A549 (cell line): ENCODE data around the gene PALLD. TPM values are rescaled to one million over a fixed set of nuclear protein-coding genes. Genes with fewer than 3 reads are reported as not detected.

Experiments
- ATAC-seq, 2 experiments: fragments of 200-7000 bp in 1 of 2; fragments of >200 bp in 1 of 2; cut with Nextera tagmentation in 1 of 2; cut with Tn5 transposase in 1 of 2; 3 replicates each; pipeline versions ENCODE4 v1.8.0 to v1.9.1; 2018 to 2020; ENCODE audit warnings: mild to moderate bottlenecking in 1 of 2, moderate library complexity in 1 of 2
- CTCF ChIA-PET: fragments of 300-600 bp; sonication (Branson Sonifier 250); formaldehyde crosslinking; extraction: SDS; loops from one replicate; lab custom pipeline; 2021; ENCODE audit warnings: antibody characterized with exemption, inconsistent platforms; lab: Yijun Ruan, JAX
- POLR2A ChIA-PET: fragments of 350-600 bp; formaldehyde crosslinking; extraction: SDS; loops from one replicate; lab custom pipeline; 2021; ENCODE audit warnings: antibody characterized with exemption, inconsistent platforms; lab: Yijun Ruan, JAX
- DNase-seq, 2 experiments: peaks; one replicate each; pipeline versions ENCODE4 v3.0.0 to v3.0.0-alpha.2; 2011 to 2016; ENCODE audit warnings: low read depth in 1 of 2, low spot score in 1 of 2
- FAIRE-seq: peaks from 2 replicates; lab custom pipeline; 2011; peaks lifted over from hg19 to GRCh38; lab: Jason Lieb, UNC
- H3K27ac ChIP-seq, 2 experiments: fragments of >200 bp; sonication (Bioruptor Twin); formaldehyde crosslinking; 3 replicates each; pipeline ENCODE4 v1.5.1; 2016 to 2017
- H3K4me1 ChIP-seq: fragments of >200 bp; sonication (Bioruptor Twin); formaldehyde crosslinking; 3 replicates; pipeline ENCODE4 v1.6.1; 2016
- H3K4me2 ChIP-seq: fragments of >200 bp; sonication (Bioruptor Twin); formaldehyde crosslinking; 3 replicates; pipeline ENCODE4 v1.6.1; 2016
- H3K4me3 ChIP-seq: fragments of >200 bp; sonication (Bioruptor Twin); formaldehyde crosslinking; 3 replicates; pipeline ENCODE4 v1.5.1; 2016
- H3K9me3 ChIP-seq: fragments of >200 bp; sonication (Bioruptor Twin); formaldehyde crosslinking; 3 replicates; pipeline ENCODE4 v1.6.1; 2016
- BCL3 ChIP-seq: fragments of >200 bp; sonication (Bioruptor Twin); formaldehyde crosslinking; IDR thresholded peaks from 3 replicates; pipeline ENCODE4 v1.6.1; 2016
- BHLHE40 ChIP-seq: IDR thresholded peaks from 2 replicates; pipeline ENCODE4 v1.6.1; 2012; ENCODE audit warnings: low read depth, low read length, inconsistent platforms
- E2F6 ChIP-seq: IDR thresholded peaks from 2 replicates; pipeline ENCODE4 v1.6.1; 2012; ENCODE audit warnings: low read depth, borderline replicate concordance
- EHMT2 ChIP-seq: fragments of 200-600 bp; sonication (generic); IDR thresholded peaks from 2 replicates; pipeline ENCODE4 v1.6.1; 2016; ENCODE audit warnings: antibody characterized with exemption, low read depth, mild to moderate bottlenecking, moderate library complexity
- EP300 ChIP-seq, 2 experiments: fragments of >200 bp; sonication (Bioruptor Twin); formaldehyde crosslinking; IDR thresholded peaks; 2 replicates in 1 of 2; 3 replicates in 1 of 2; pipeline ENCODE4 v1.6.1; 2016 to 2017
- FOSB ChIP-seq: fragments of 250-450 bp; sonication (Bioruptor Pico); IDR thresholded peaks from 2 replicates; pipeline ENCODE4 v1.5.0; 2020; ENCODE audit warnings: mild to moderate bottlenecking, moderate library complexity
- FOSL2 ChIP-seq, 2 experiments: fragments of 450-650 bp in 1 of 2; fragments of >200 bp in 1 of 2; sonication (Bioruptor Twin) in 1 of 2; formaldehyde crosslinking; IDR thresholded peaks; 2 replicates each; pipeline versions ENCODE4 v1.5.0 to v1.6.1; 2016 to 2020; ENCODE audit warnings: mild to moderate bottlenecking in 1 of 2, moderate library complexity in 1 of 2
- HOXA7 ChIP-seq: fragments of 250-450 bp; sonication (Bioruptor Pico); IDR thresholded peaks from 2 replicates; pipeline ENCODE4 v1.5.0; 2020; ENCODE audit warnings: mild to moderate bottlenecking, moderate library complexity
- HOXB5 ChIP-seq: fragments of 250-450 bp; sonication (Bioruptor Pico); IDR thresholded peaks from 2 replicates; pipeline ENCODE4 v1.5.0; 2020; ENCODE audit warnings: mild to moderate bottlenecking, moderate library complexity
- JUN ChIP-seq, 2 experiments: fragments of >200 bp; sonication (Bioruptor Twin); formaldehyde crosslinking; IDR thresholded peaks; 2 replicates in 1 of 2; 3 replicates in 1 of 2; pipeline ENCODE4 v1.6.1; 2016 to 2017
- JUNB ChIP-seq: fragments of >200 bp; sonication (Bioruptor Twin); formaldehyde crosslinking; IDR thresholded peaks from 2 replicates; pipeline ENCODE4 v1.6.1; 2016
- MAZ ChIP-seq: fragments of 150-350 bp; IDR thresholded peaks from 2 replicates; pipeline ENCODE4 v1.6.1; 2014; ENCODE audit warnings: antibody characterized with exemption, low read depth, low read length, borderline replicate concordance
- MYC ChIP-seq: IDR thresholded peaks from 2 replicates; pipeline ENCODE4 v1.6.1; 2012; ENCODE audit warnings: mild to moderate bottlenecking, inconsistent platforms, low read length, improper control_type of control experiment, borderline replicate concordance
- NPAS2 ChIP-seq: fragments of 250-450 bp; sonication (Bioruptor Pico); IDR thresholded peaks from 2 replicates; pipeline ENCODE4 v1.8.0; 2022; ENCODE audit warnings: mild to moderate bottlenecking, moderate library complexity, borderline replicate concordance
- PHF8 ChIP-seq: fragments of 200-600 bp; sonication (generic); IDR thresholded peaks from 2 replicates; pipeline ENCODE4 v1.6.1; 2016; ENCODE audit warnings: low read depth, mild to moderate bottlenecking, antibody characterized with exemption, moderate library complexity, borderline replicate concordance
- RAD21 ChIP-seq, 2 experiments: fragments of >200 bp in 1 of 2; sonication (Bioruptor Twin) in 1 of 2; formaldehyde crosslinking in 1 of 2; IDR thresholded peaks in 1 of 2; conservative IDR thresholded peaks in 1 of 2; 2 replicates in 1 of 2; 3 replicates in 1 of 2; pipeline ENCODE4 v1.6.1; 2012 to 2018; ENCODE audit warnings: inconsistent platforms in 1 of 2
- RARB ChIP-seq: fragments of 250-450 bp; sonication (Bioruptor Pico); IDR thresholded peaks from 2 replicates; pipeline ENCODE4 v1.8.0; 2021; ENCODE audit warnings: mild to moderate bottlenecking, moderate library complexity
- REST ChIP-seq: fragments of 200-600 bp; sonication (generic); IDR thresholded peaks from 2 replicates; pipeline ENCODE4 v1.6.1; 2016; ENCODE audit warnings: antibody characterized with exemption, mild to moderate bottlenecking, moderate library complexity
- RFX5 ChIP-seq: fragments of 450-650 bp; IDR thresholded peaks from 2 replicates; pipeline ENCODE4 v1.7.1; 2014; ENCODE audit warnings: antibody characterized with exemption, mild to moderate bottlenecking, moderate library complexity
- RNF2 ChIP-seq: fragments of 200-600 bp; sonication (generic); IDR thresholded peaks from 2 replicates; pipeline ENCODE4 v1.6.1; 2016; ENCODE audit warnings: low read depth, mild to moderate bottlenecking, antibody characterized with exemption, moderate library complexity, borderline replicate concordance
- TFCP2L1 ChIP-seq: fragments of 250-450 bp; sonication (Bioruptor Pico); IDR thresholded peaks from 2 replicates; pipeline ENCODE4 v1.5.0; 2021; ENCODE audit warnings: mild to moderate bottlenecking
- TP53 ChIP-seq: fragments of 250-450 bp; sonication (Bioruptor Pico); IDR thresholded peaks from 2 replicates; pipeline ENCODE4 v1.5.0; 2021; ENCODE audit warnings: mild to moderate bottlenecking, moderate library complexity
- ZNF302 ChIP-seq: fragments of 250-450 bp; sonication (Bioruptor Pico); IDR thresholded peaks from 2 replicates; pipeline ENCODE4 v1.9.0; 2021; ENCODE audit warnings: inconsistent platforms, mild to moderate bottlenecking, moderate library complexity
- ZSCAN20 ChIP-seq: fragments of 250-450 bp; sonication (Bioruptor Pico); IDR thresholded peaks from 2 replicates; pipeline ENCODE4 v1.8.0; 2022; ENCODE audit warnings: mild to moderate bottlenecking, moderate library complexity
- whole genome bisulfite sequencing: methylation state at CpG from one replicate; pipeline ENCODE4 v1.1.6; 2017; ENCODE audit errors: missing lambda C conversion rate; 5-methylcytosine and 5-hydroxymethylcytosine counted together
- polyA plus RNA-seq, 4 experiments: library from polyadenylated mRNA; depleted of rRNA in 3 of 4; stranded (reverse); fragments of >200 nt; fragmentation: RNase III in 1 of 4; extraction: RNeasy Plus Mini Kit Qiagen cat#74134 plus additional on column Dnase treatment in 1 of 4; gene quantifications; 2 replicates in 3 of 4; 3 replicates in 1 of 4; pipeline ENCODE4 v1.2.3, GENCODE V29; 2011 to 2017
- TF ChIP-seq, protein P1 (sequence below): fragments of 450-650 bp; IDR thresholded peaks from 2 replicates; pipeline ENCODE4 v1.6.1; 2014; ENCODE audit warnings: antibody characterized with exemption
- TF ChIP-seq, protein P2 (sequence below): fragments of >200 bp; sonication (Bioruptor Twin); formaldehyde crosslinking; IDR thresholded peaks from 3 replicates; pipeline ENCODE4 v1.5.1; 2016
- TF ChIP-seq, protein P3 (sequence below): IDR thresholded peaks from 2 replicates; pipeline ENCODE4 v1.6.1; 2012

PALLD gene
- polyA plus RNA-seq, 2 of the 4 experiments (the other 2 are of a cell fraction) = 88.8 to 113 TPM

DNA sequence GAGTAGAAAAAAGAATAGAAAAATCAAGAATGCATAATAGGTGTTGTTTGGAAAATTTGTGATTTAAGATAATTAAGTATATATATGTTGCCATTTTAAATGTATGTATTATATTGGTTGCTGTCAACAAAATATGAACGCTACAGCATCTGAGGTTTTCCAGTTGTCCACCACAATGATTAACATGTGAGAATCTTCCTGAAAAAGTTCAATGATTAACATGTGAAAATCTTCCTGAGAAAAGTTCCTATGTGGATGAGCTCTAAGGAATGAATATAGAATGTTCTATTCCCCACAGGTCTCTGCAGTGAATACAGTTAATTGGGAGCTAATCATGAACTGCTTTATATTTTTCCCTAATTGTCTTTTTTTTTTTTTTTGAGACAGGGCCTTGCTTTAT is 298.5 kb downstream of the PALLD start:
- no peak for TF ChIP-seq HOXB5 (CRISPR knock-in tag)
- ChIA-PET CTCF (no interaction called here), POLR2A (interaction anchor here (3.5 kb wide), 1 partner anchor 37 kb away, joined by 15 read pairs; no protein-coding TSS in a partner anchor)
- H3K27ac ChIP-seq = peak overlapping the region; percentile 91 to 95
- no peak overlapping the region for H3K4me3 ChIP-seq
- H3K4me2 ChIP-seq = peak overlapping the region; percentile 77
- H3K4me1 ChIP-seq = peaks cover 55% of the 10 kb centered on the region
- no peaks in the 10 kb centered on the region for H3K9me3 ChIP-seq
- no peak for ATAC-seq
- DNase-seq = no peak
- FAIRE-seq = no peak
- WGBS = 28% methylated on average over 1 of the region's 1 CpG

DNA sequence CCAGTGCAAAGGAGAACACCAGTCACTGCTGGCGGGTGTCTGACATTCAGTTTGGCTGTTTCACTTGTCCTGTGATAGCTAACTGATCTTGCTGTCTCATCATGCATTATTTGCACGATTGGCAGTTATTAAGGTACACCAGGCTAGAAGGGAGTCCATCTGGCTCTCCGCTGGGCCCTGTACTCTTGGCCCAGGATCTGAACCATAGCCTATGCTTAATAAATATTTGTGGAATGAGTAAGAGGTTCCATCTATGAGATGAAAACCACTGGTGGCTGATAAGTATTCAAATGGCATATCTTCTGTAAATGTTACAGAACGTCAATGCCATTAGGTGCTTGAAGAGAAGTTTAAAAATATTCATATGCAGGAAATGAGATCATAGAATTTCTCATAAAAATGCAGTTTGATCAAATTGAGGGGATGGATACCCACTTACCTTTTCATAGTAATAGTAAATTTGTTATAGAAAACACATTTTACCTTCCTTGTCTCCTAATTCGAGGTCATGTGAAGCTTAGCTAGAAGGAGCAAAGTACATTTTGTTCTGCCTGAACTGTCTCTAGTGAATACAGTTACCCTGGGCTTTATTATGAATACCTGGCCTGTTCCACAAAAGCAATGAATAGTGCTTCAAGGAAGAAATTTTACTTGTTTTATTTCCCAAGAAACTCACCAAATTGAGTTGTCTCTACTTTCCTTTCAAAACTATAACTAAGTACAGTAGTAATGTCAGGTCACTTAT is 299.7 kb downstream of the PALLD start:
- ATAC-seq = peak; percentile 89 to 95
- Histone ChIP-seq H3K4me3 (peak overlapping the region; percentile 1; the same call in 1 of the 3 replicates), H3K4me1 (peaks cover 51% of the 10 kb centered on the region), H3K9me3 (no peaks in the 10 kb centered on the region), H3K4me2 (peak overlapping the region; percentile 77), H3K27ac (peak overlapping the region; percentile 91 to 95)
- WGBS = 4% methylated on average over 5 of the region's 5 CpGs
- FAIRE-seq = peak; percentile 77
- ChIA-PET CTCF (interaction anchor here (1.1 kb wide), 1 partner anchor 35 kb away, joined by 4 read pairs; no protein-coding TSS in a partner anchor), POLR2A (interaction anchor here (3.5 kb wide), 1 partner anchor 35 kb away, joined by 15 read pairs; no protein-coding TSS in a partner anchor)
- peak; percentile 27 to 90 for DNase-seq
- TF ChIP-seq TP53 = no peak
- TF ChIP-seq REST = no peak
- no peak for TF ChIP-seq FOSB (CRISPR knock-in tag)
- no peak for TF ChIP-seq FOSL2 (IDR thresholded peaks at IDR 0.05)
- TF ChIP-seq FOSL2 (CRISPR knock-in tag; IDR thresholded peaks at IDR 0.05) = peak; percentile 69; the same call in 1 of the 2 replicates
- TF ChIP-seq JUN (IDR thresholded peaks at IDR 0.05) = peak; percentile 37 to 50; a peak in 1 of 5 replicates
- no peak for TF ChIP-seq RNF2
- no peak for TF ChIP-seq MAZ
- TF ChIP-seq E2F6 = no peak
- TF ChIP-seq ZNF302 (CRISPR knock-in tag) = no peak
- peak; percentile 70 for TF ChIP-seq JUNB
- TF ChIP-seq, protein P1, sequence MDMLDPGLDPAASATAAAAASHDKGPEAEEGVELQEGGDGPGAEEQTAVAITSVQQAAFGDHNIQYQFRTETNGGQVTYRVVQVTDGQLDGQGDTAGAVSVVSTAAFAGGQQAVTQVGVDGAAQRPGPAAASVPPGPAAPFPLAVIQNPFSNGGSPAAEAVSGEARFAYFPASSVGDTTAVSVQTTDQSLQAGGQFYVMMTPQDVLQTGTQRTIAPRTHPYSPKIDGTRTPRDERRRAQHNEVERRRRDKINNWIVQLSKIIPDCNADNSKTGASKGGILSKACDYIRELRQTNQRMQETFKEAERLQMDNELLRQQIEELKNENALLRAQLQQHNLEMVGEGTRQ = no peak
- TF ChIP-seq ZSCAN20 (CRISPR knock-in tag) = no peak
- peak in 1 of 2 experiments; percentile 69; a peak in 1 of 5 replicates for TF ChIP-seq EP300 (IDR thresholded peaks at IDR 0.05)
- no peak for TF ChIP-seq TFCP2L1
- TF ChIP-seq BHLHE40 = no peak
- TF ChIP-seq NPAS2 = no peak
- TF ChIP-seq HOXA7 (CRISPR knock-in tag) = no peak
- TF ChIP-seq BCL3 = no peak
- no peak for TF ChIP-seq RFX5
- TF ChIP-seq RAD21 (conservative IDR thresholded peaks at IDR 0.05 in 1 of 2, IDR thresholded peaks at IDR 0.05 in 1 of 2) = peak in 1 of 2 experiments; percentile 16; a peak in 1 of 5 replicates
- no peak for TF ChIP-seq MYC
- TF ChIP-seq, protein P2, sequence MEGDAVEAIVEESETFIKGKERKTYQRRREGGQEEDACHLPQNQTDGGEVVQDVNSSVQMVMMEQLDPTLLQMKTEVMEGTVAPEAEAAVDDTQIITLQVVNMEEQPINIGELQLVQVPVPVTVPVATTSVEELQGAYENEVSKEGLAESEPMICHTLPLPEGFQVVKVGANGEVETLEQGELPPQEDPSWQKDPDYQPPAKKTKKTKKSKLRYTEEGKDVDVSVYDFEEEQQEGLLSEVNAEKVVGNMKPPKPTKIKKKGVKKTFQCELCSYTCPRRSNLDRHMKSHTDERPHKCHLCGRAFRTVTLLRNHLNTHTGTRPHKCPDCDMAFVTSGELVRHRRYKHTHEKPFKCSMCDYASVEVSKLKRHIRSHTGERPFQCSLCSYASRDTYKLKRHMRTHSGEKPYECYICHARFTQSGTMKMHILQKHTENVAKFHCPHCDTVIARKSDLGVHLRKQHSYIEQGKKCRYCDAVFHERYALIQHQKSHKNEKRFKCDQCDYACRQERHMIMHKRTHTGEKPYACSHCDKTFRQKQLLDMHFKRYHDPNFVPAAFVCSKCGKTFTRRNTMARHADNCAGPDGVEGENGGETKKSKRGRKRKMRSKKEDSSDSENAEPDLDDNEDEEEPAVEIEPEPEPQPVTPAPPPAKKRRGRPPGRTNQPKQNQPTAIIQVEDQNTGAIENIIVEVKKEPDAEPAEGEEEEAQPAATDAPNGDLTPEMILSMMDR = no peak
- TF ChIP-seq EHMT2 = no peak
- TF ChIP-seq, protein P3, sequence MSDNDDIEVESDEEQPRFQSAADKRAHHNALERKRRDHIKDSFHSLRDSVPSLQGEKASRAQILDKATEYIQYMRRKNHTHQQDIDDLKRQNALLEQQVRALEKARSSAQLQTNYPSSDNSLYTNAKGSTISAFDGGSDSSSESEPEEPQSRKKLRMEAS = 0 out of 2 replicates have a peak, but pooled peaks have one; percentile 20
- no peak for TF ChIP-seq RARB (CRISPR knock-in tag)
- TF ChIP-seq PHF8 = no peak
